ES-I3 (cell line): ENCODE results near the gene WIPF2.

Experiments
- H3K36me3 ChIP-seq: 2 replicates; pipeline ENCODE4 v1.6.1; 2013; ENCODE audit warnings: mild to moderate bottlenecking, low read length, control low read depth, moderate library complexity; ENCODE audit not compliant: insufficient read depth
- H3K4me1 ChIP-seq: 2 replicates; pipeline ENCODE4 v1.6.1; 2013; ENCODE audit warnings: mild to moderate bottlenecking, control low read depth, low read length; ENCODE audit not compliant: insufficient read depth
- H3K9ac ChIP-seq: 2 replicates; pipeline ENCODE4 v1.6.1; 2013; ENCODE audit warnings: low read depth, mild to moderate bottlenecking, low read length, moderate library complexity
- H3K9me3 ChIP-seq: 2 replicates; pipeline ENCODE4 v1.6.1; 2013; ENCODE audit warnings: mild to moderate bottlenecking, low read length, moderate library complexity; ENCODE audit not compliant: control insufficient read depth, insufficient read depth

Gene WIPF2

GRCh38 chr17:40323391-40324381 lies 104.6 kb downstream of the WIPF2 start:
- Histone ChIP-seq H3K36me3 (no peaks in the 10 kb centered on the region), H3K9me3 (no peaks in the 10 kb centered on the region), H3K4me1 (peaks cover 16% of the 10 kb centered on the region; the same call in 1 of the 2 replicates), H3K9ac (no peak overlapping the region)

GRCh38 chr17:40325156-40326013 lies 106.3 kb downstream of the WIPF2 start:
- Histone ChIP-seq H3K9me3 (no peaks in the 10 kb centered on the region), H3K36me3 (no peaks in the 10 kb centered on the region), H3K4me1 (peaks cover 19% of the 10 kb centered on the region; the same call in 1 of the 2 replicates), H3K9ac (no peak overlapping the region)

- Histone ChIP-seq H3K36me3 (no peaks in the 10 kb centered on the region), H3K4me1 (peaks cover 18% of the 10 kb centered on the region; the same call in 1 of the 2 replicates), H3K9me3 (no peaks in the 10 kb centered on the region), H3K9ac (no peak overlapping the region)
These were observed 107.1 kb downstream of the WIPF2 start for GRCh38 chr17:40326014-40326831.

GRCh38 chr17:40326832-40327199 lies 107.7 kb downstream of the WIPF2 start:
- Histone ChIP-seq H3K9me3 (no peaks in the 10 kb centered on the region), H3K36me3 (no peaks in the 10 kb centered on the region), H3K9ac (no peak overlapping the region), H3K4me1 (peaks cover 13% of the 10 kb centered on the region; the same call in 1 of the 2 replicates)

GRCh38 chr17:40327244-40327729 lies 108.2 kb downstream of the WIPF2 start:
- peaks cover 11% of the 10 kb centered on the region; the same call in 1 of the 2 replicates for H3K4me1 ChIP-seq

GRCh38 chr17:40327735-40328385 lies 108.8 kb downstream of the WIPF2 start:
- H3K9ac ChIP-seq, result no peak overlapping the region
- peaks cover 6% of the 10 kb centered on the region; the same call in 1 of the 2 replicates for H3K4me1 ChIP-seq
- no peaks in the 10 kb centered on the region for H3K36me3 ChIP-seq
- no peaks in the 10 kb centered on the region for H3K9me3 ChIP-seq

More at GRCh38 chr17:40327244-40327729, 108.2 kb downstream of the WIPF2 start:
- H3K9ac ChIP-seq, result no peak overlapping the region
- no peaks in the 10 kb centered on the region for H3K36me3 ChIP-seq
- H3K9me3 ChIP-seq, result no peaks in the 10 kb centered on the region

- Histone ChIP-seq H3K9me3 (no peaks in the 10 kb centered on the region), H3K4me1 (peaks cover 6% of the 10 kb centered on the region; the same call in 1 of the 2 replicates), H3K36me3 (no peaks in the 10 kb centered on the region), H3K9ac (no peak overlapping the region)
These were observed 109.3 kb downstream of the WIPF2 start for GRCh38 chr17:40328386-40328766.

GRCh38 chr17:40329839-40330794 lies 111.0 kb downstream of the WIPF2 start:
- H3K4me1 ChIP-seq, result peaks cover 12% of the 10 kb centered on the region; the same call in 1 of the 2 replicates
- H3K9me3 ChIP-seq, result no peaks in the 10 kb centered on the region
- H3K36me3 ChIP-seq, result no peaks in the 10 kb centered on the region
- H3K9ac ChIP-seq, result no peak overlapping the region

- H3K9ac ChIP-seq, result no peak overlapping the region
These were observed 111.9 kb downstream of the WIPF2 start for GRCh38 chr17:40330850-40331470.

GRCh38 chr17:40331743-40332641 lies 112.9 kb downstream of the WIPF2 start:
- Histone ChIP-seq H3K36me3 (no peaks in the 10 kb centered on the region), H3K4me1 (peaks cover 12% of the 10 kb centered on the region; the same call in 1 of the 2 replicates), H3K9me3 (no peaks in the 10 kb centered on the region), H3K9ac (no peak overlapping the region)

More at GRCh38 chr17:40330850-40331470, 111.9 kb downstream of the WIPF2 start:
- no peaks in the 10 kb centered on the region for H3K9me3 ChIP-seq
- H3K36me3 ChIP-seq, result no peaks in the 10 kb centered on the region
- peaks cover 12% of the 10 kb centered on the region; the same call in 1 of the 2 replicates for H3K4me1 ChIP-seq
